GM12872 (cell line): ENCODE data around the gene ATP2B2.
A peak's percentile ranks its signal among the peaks of the same experiment; 100 is the strongest.

Source experiments
- CTCF ChIP-seq: IDR thresholded peaks from 3 replicates; pipeline ENCODE4 v1.5.1; 2011; ENCODE audit warnings: low read depth, mild to moderate bottlenecking, low read length, moderate library complexity; ENCODE audit not compliant: insufficient read depth

Gene ATP2B2

GRCh38 chr3:10421996-10422395, 83.4 kb downstream of the ATP2B2 start:
- TF ChIP-seq CTCF, result no peak

- no peak for TF ChIP-seq CTCF
Observed at GRCh38 chr3:10420745-10421475, 84.5 kb downstream of the ATP2B2 start.

- TF ChIP-seq CTCF, result no peak
Observed at GRCh38 chr3:10419637-10420232, 85.7 kb downstream of the ATP2B2 start.

- TF ChIP-seq CTCF, result 0 out of 3 replicates have a peak, but pooled peaks have one; percentile 13
Observed at GRCh38 chr3:10417847-10418246, 87.5 kb downstream of the ATP2B2 start.

- no peak for TF ChIP-seq CTCF
Observed at GRCh38 chr3:10416730-10417300, 88.6 kb downstream of the ATP2B2 start.

- no peak for TF ChIP-seq CTCF
Observed at GRCh38 chr3:10413041-10413440, 92.3 kb downstream of the ATP2B2 start.

- TF ChIP-seq CTCF, result no peak
Observed at GRCh38 chr3:10411598-10412332, 93.6 kb downstream of the ATP2B2 start.
